Neural cell (in vitro differentiated cells): ENCODE results near the gene VAPA.

Source experiments
- CTCF ChIP-seq: fragments of 450-650 bp; IDR thresholded peaks from 2 replicates; pipeline ENCODE4 v1.5.1; 2014; ENCODE audit warnings: antibody characterized with exemption, mild to moderate bottlenecking, moderate library complexity; ENCODE audit not compliant: poor library complexity, severe bottlenecking
- EP300 ChIP-seq: fragments of 450-650 bp; conservative IDR thresholded peaks from 2 replicates; pipeline ENCODE4 v1.6.1; 2014; ENCODE audit warnings: antibody characterized with exemption, mild to moderate bottlenecking, moderate library complexity; ENCODE audit not compliant: poor library complexity, severe bottlenecking
- EZH2 ChIP-seq: fragments of 200-600, 300-800 bp; shearing (Covaris generic), sonication (generic); IDR thresholded peaks from 2 replicates; pipeline ENCODE4 v1.6.1; 2014; ENCODE audit warnings: antibody characterized with exemption, low read length, borderline replicate concordance, mild to moderate bottlenecking; ENCODE audit not compliant: insufficient read depth, poor library complexity, severe bottlenecking
- POLR2AphosphoS5 ChIP-seq: IDR thresholded peaks from 2 replicates; pipeline ENCODE4 v1.6.1; 2012
- RAD21 ChIP-seq: fragments of 450-650 bp; conservative IDR thresholded peaks from 2 replicates; pipeline ENCODE4 v1.6.1; 2014; ENCODE audit warnings: antibody characterized with exemption, mild to moderate bottlenecking, moderate library complexity
- REST ChIP-seq: IDR thresholded peaks from 2 replicates; pipeline ENCODE4 v1.6.1; 2012; ENCODE audit warnings: borderline replicate concordance
- SMC3 ChIP-seq: fragments of 450-650 bp; conservative IDR thresholded peaks from 2 replicates; pipeline ENCODE4 v1.6.1; 2014; ENCODE audit warnings: antibody characterized with exemption, mild to moderate bottlenecking, moderate library complexity; ENCODE audit not compliant: poor library complexity
- TAF1 ChIP-seq: IDR thresholded peaks from 2 replicates; pipeline ENCODE4 v1.6.1; 2012; ENCODE audit warnings: low read depth

GRCh38 chr18:9949315-9949714, 35.5 kb downstream of the VAPA start:
- no peak for TF ChIP-seq CTCF
- TF ChIP-seq RAD21: no peak
- TF ChIP-seq REST: no peak
- TF ChIP-seq TAF1: no peak
- TF ChIP-seq EZH2: no peak
- TF ChIP-seq POLR2AphosphoS5: no peak
- TF ChIP-seq EP300: no peak
- TF ChIP-seq SMC3: no peak
